Renal cortex interstitium (tissue), 15 donors: Measurements from ENCODE around the gene IREB2. TPM values are rescaled to one million over a fixed set of nuclear protein-coding genes. Genes with fewer than 3 reads are reported as not detected.
A peak's percentile ranks its signal among the peaks of the same experiment; 100 is the strongest.

ENCODE experiments used
- DNase-seq, 11 donors: peaks; one replicate each; pipeline ENCODE4 v3.0.0-alpha.2; 2013; ENCODE audit warnings: low read depth in 9 of 11, low spot score in 4 of 11; ENCODE audit errors: extremely low read depth in 1 of 11
- long read RNA-seq, 16 experiments: transcript quantifications; one replicate each; lab custom pipeline, GENCODE V29; 2026
- polyA plus RNA-seq, 3 donors: library from polyadenylated mRNA; unstranded; fragments of 120-200 nt; gene quantifications; one replicate each; pipeline ENCODE4 v1.2.1, GENCODE V29; 2013; ENCODE audit not compliant: insufficient read length in 3 of 3

IREB2 gene
- polyA plus RNA-seq = 10 to 100 TPM; 57.0 to 73.9 (median 68.4) TPM
- long read RNA-seq, donor 1, full-length matches to known transcripts = 5 of 16 reads
- long read RNA-seq, donor 1, partial matches to known transcripts = 11 of 16 reads
- long read RNA-seq, donor 1, other reads (novel, unspliced or antisense) = 0 of 16 reads
- long read RNA-seq, donor 2, full-length matches to known transcripts = 1 of 1 reads
- long read RNA-seq, donor 2, partial matches to known transcripts = 0 of 1 reads
- long read RNA-seq, donor 2, other reads (novel, unspliced or antisense) = 0 of 1 reads
- long read RNA-seq, donor 3, full-length matches to known transcripts = 10 of 10 reads
- long read RNA-seq, donor 3, partial matches to known transcripts = 0 of 10 reads
- long read RNA-seq, donor 3, other reads (novel, unspliced or antisense) = 0 of 10 reads
- long read RNA-seq, donor 4, full-length matches to known transcripts = 5 of 5 reads
- long read RNA-seq, donor 4, partial matches to known transcripts = 0 of 5 reads
- long read RNA-seq, donor 4, other reads (novel, unspliced or antisense) = 0 of 5 reads
- long read RNA-seq, donor 5 = 0 reads
- long read RNA-seq, donor 6, full-length matches to known transcripts = 3 of 3 reads
- long read RNA-seq, donor 6, partial matches to known transcripts = 0 of 3 reads
- long read RNA-seq, donor 6, other reads (novel, unspliced or antisense) = 0 of 3 reads
- long read RNA-seq, donor 7, full-length matches to known transcripts = 7 of 7 reads
- long read RNA-seq, donor 7, partial matches to known transcripts = 0 of 7 reads
- long read RNA-seq, donor 7, other reads (novel, unspliced or antisense) = 0 of 7 reads
- long read RNA-seq, donor 8 = 0 reads
- long read RNA-seq, donor 9, full-length matches to known transcripts = 2 of 2 reads
- long read RNA-seq, donor 9, partial matches to known transcripts = 0 of 2 reads
- long read RNA-seq, donor 9, other reads (novel, unspliced or antisense) = 0 of 2 reads
- long read RNA-seq, donor 10, full-length matches to known transcripts = 3 of 3 reads
- long read RNA-seq, donor 10, partial matches to known transcripts = 0 of 3 reads
- long read RNA-seq, donor 10, other reads (novel, unspliced or antisense) = 0 of 3 reads
- long read RNA-seq, donor 11, full-length matches to known transcripts = 4 of 4 reads
- long read RNA-seq, donor 11, partial matches to known transcripts = 0 of 4 reads
- long read RNA-seq, donor 11, other reads (novel, unspliced or antisense) = 0 of 4 reads
- long read RNA-seq, donor 12, full-length matches to known transcripts = 1 of 1 reads
- long read RNA-seq, donor 12, partial matches to known transcripts = 0 of 1 reads
- long read RNA-seq, donor 12, other reads (novel, unspliced or antisense) = 0 of 1 reads
- long read RNA-seq, donor 13 = 0 reads
- long read RNA-seq, donor 14, full-length matches to known transcripts = 4 of 4 reads
- long read RNA-seq, donor 14, partial matches to known transcripts = 0 of 4 reads
- long read RNA-seq, donor 14, other reads (novel, unspliced or antisense) = 0 of 4 reads
- long read RNA-seq, donor 15, full-length matches to known transcripts = 8 of 8 reads
- long read RNA-seq, donor 15, partial matches to known transcripts = 0 of 8 reads
- long read RNA-seq, donor 15, other reads (novel, unspliced or antisense) = 0 of 8 reads
- long read RNA-seq, donor 16, full-length matches to known transcripts = 16 of 130 reads
- long read RNA-seq, donor 16, partial matches to known transcripts = 114 of 130 reads
- long read RNA-seq, donor 16, other reads (novel, unspliced or antisense) = 0 of 130 reads

GRCh38 chr15:78437762-78438618, at the start of gene IREB2:
TSS of gene IREB2 (plus strand) at chr15:78438216. CDS start at chr15:78438338, 122 bp downstream.
- DNase-seq = peak; percentile 97 to 99 (median 99)

GRCh38 chr15:78388865-78389264, 49.2 kb upstream of the IREB2 start:
- no peak for DNase-seq

- DNase-seq = peak in 7 of 11 donors; percentile 25 to 64 (median 49)
Measured at GRCh38 chr15:78389322-78389721, 48.7 kb upstream of the IREB2 start.

- no peak for DNase-seq
Measured at GRCh38 chr15:78389738-78390137, 48.3 kb upstream of the IREB2 start.

GRCh38 chr15:78390242-78390641, 47.8 kb upstream of the IREB2 start:
- DNase-seq = no peak

GRCh38 chr15:78390826-78391225, 47.2 kb upstream of the IREB2 start:
- no peak for DNase-seq

- no peak for DNase-seq
Measured at GRCh38 chr15:78391781-78392180, 46.2 kb upstream of the IREB2 start.

- no peak for DNase-seq
Measured at GRCh38 chr15:78392430-78392829, 45.6 kb upstream of the IREB2 start.

GRCh38 chr15:78393137-78393536, 44.9 kb upstream of the IREB2 start:
- no peak for DNase-seq

GRCh38 chr15:78394026-78394425, 44.0 kb upstream of the IREB2 start:
- DNase-seq = no peak

GRCh38 chr15:78394981-78395616, 42.9 kb upstream of the IREB2 start:
- DNase-seq = no peak

- DNase-seq = no peak
Measured at GRCh38 chr15:78396186-78396814, 41.7 kb upstream of the IREB2 start.

- DNase-seq = no peak
Measured at GRCh38 chr15:78396976-78397375, 41.0 kb upstream of the IREB2 start.

- no peak for DNase-seq
Measured at GRCh38 chr15:78397382-78397781, 40.6 kb upstream of the IREB2 start.

GRCh38 chr15:78398076-78398825, 39.8 kb upstream of the IREB2 start:
- DNase-seq = no peak

- DNase-seq = no peak
Measured at GRCh38 chr15:78399091-78399490, 38.9 kb upstream of the IREB2 start.
